Mesenchymal stem cell (in vitro differentiated cells and primary cell): ENCODE data around the gene AKAP7.

ENCODE experiments used
- DNase-seq: peaks from one replicate; pipeline ENCODE4 v3.0.0-alpha.2; 2013
- H2AFZ ChIP-seq: one replicate; pipeline ENCODE4 v1.6.1; 2013; ENCODE audit warnings: low read depth, mild to moderate bottlenecking, control low read depth, inconsistent platforms, low read length, moderate library complexity
- H2AK5ac ChIP-seq: 2 replicates; pipeline ENCODE4 v1.6.1; 2013; ENCODE audit warnings: low read length, moderate library complexity, mild to moderate bottlenecking, inconsistent platforms; ENCODE audit not compliant: severe bottlenecking
- H2BK120ac ChIP-seq: one replicate; pipeline ENCODE4 v1.6.1; 2013; ENCODE audit warnings: low read depth, mild to moderate bottlenecking, inconsistent platforms, low read length, moderate library complexity
- H2BK12ac ChIP-seq, 2 experiments: one replicate each; pipeline ENCODE4 v1.6.1; 2013; ENCODE audit warnings: inconsistent platforms in 2 of 2, low read length in 2 of 2, mild to moderate bottlenecking in 2 of 2, moderate library complexity in 2 of 2, control low read depth in 1 of 2
- H2BK15ac ChIP-seq: one replicate; pipeline ENCODE4 v1.6.1; 2013; ENCODE audit warnings: mild to moderate bottlenecking, low read depth, inconsistent platforms; ENCODE audit not compliant: poor library complexity, severe bottlenecking
- H2BK5ac ChIP-seq: 2 replicates; pipeline ENCODE4 v1.6.1; 2013; ENCODE audit warnings: low read depth, mild to moderate bottlenecking, low read length, control low read depth, inconsistent platforms; ENCODE audit not compliant: poor library complexity, severe bottlenecking
- H3K14ac ChIP-seq, 2 experiments: one replicate each; pipeline ENCODE4 v1.6.1; 2013; ENCODE audit warnings: inconsistent platforms in 2 of 2, low read length in 2 of 2, control low read depth in 1 of 2, mild to moderate bottlenecking in 1 of 2, moderate library complexity in 1 of 2
- H3K18ac ChIP-seq, 2 experiments: one replicate each; pipeline ENCODE4 v1.6.1; 2013; ENCODE audit warnings: inconsistent platforms in 2 of 2, low read length in 2 of 2, control low read depth in 1 of 2, low read depth in 1 of 2, mild to moderate bottlenecking in 1 of 2
- H3K23ac ChIP-seq, 2 experiments: one replicate each; pipeline ENCODE4 v1.6.1; 2013; ENCODE audit warnings: inconsistent platforms in 2 of 2, low read length in 2 of 2, mild to moderate bottlenecking in 2 of 2, moderate library complexity in 2 of 2, control low read depth in 1 of 2
- H3K27ac ChIP-seq: 2 replicates; pipeline ENCODE4 v1.5.1; 2013; ENCODE audit warnings: mild to moderate bottlenecking, moderate library complexity, low read length, control low read depth, inconsistent platforms; ENCODE audit not compliant: poor library complexity, severe bottlenecking
- H3K27me3 ChIP-seq, 2 experiments: 2 replicates each; pipeline versions ENCODE4 v1.6.1 to v1.7.0; 2013; ENCODE audit warnings: low read length in 2 of 2, mild to moderate bottlenecking in 2 of 2, moderate library complexity in 2 of 2, control low read depth in 1 of 2, inconsistent platforms in 1 of 2; ENCODE audit not compliant: control insufficient read depth in 1 of 2, insufficient read depth in 1 of 2
- H3K36me3 ChIP-seq, 2 experiments: 2 replicates each; pipeline versions ENCODE4 v1.6.1 to v1.7.0; 2013; ENCODE audit warnings: low read length in 2 of 2, control low read depth in 1 of 2, inconsistent platforms in 1 of 2, low read depth in 1 of 2, mild to moderate bottlenecking in 1 of 2; ENCODE audit not compliant: insufficient read depth in 2 of 2, control insufficient read depth in 1 of 2
- H3K4ac ChIP-seq, 2 experiments: one replicate each; pipeline ENCODE4 v1.6.1; 2013; ENCODE audit warnings: inconsistent platforms in 2 of 2, low read length in 2 of 2, mild to moderate bottlenecking in 2 of 2, moderate library complexity in 2 of 2, control low read depth in 1 of 2, low read depth in 1 of 2
- H3K4me1 ChIP-seq: 2 replicates; pipeline ENCODE4 v1.6.1; 2013; ENCODE audit warnings: low read depth, low read length, control low read depth; ENCODE audit not compliant: control insufficient read depth, insufficient read depth
- H3K4me2 ChIP-seq: 2 replicates; pipeline ENCODE4 v1.6.1; 2013; ENCODE audit warnings: low read length, mild to moderate bottlenecking, inconsistent platforms; ENCODE audit not compliant: poor library complexity, severe bottlenecking
- H3K4me3 ChIP-seq, 2 experiments: 2 replicates each; pipeline versions ENCODE4 v1.5.1 to v1.7.0; 2013; ENCODE audit warnings: low read length in 2 of 2, mild to moderate bottlenecking in 2 of 2, control low read depth in 1 of 2, low read depth in 1 of 2; ENCODE audit not compliant: insufficient read depth in 1 of 2
- H3K79me1 ChIP-seq: replicated peaks from 2 replicates; pipeline ENCODE4 v1.6.1; 2013; ENCODE audit warnings: mild to moderate bottlenecking, control low read depth, low read length, inconsistent platforms; ENCODE audit not compliant: poor library complexity, severe bottlenecking
- H3K9ac ChIP-seq: 2 replicates; pipeline ENCODE4 v1.7.0; 2013; ENCODE audit warnings: mild to moderate bottlenecking, low read length, moderate library complexity
- H3K9me3 ChIP-seq: 2 replicates; pipeline ENCODE4 v1.7.0; 2013; ENCODE audit warnings: mild to moderate bottlenecking, low read length; ENCODE audit not compliant: control insufficient read depth
- H4K8ac ChIP-seq: one replicate; pipeline ENCODE4 v1.6.1; 2013; ENCODE audit warnings: inconsistent platforms, mild to moderate bottlenecking, low read length, moderate library complexity
- H4K91ac ChIP-seq: one replicate; pipeline ENCODE4 v1.6.1; 2013; ENCODE audit warnings: mild to moderate bottlenecking, low read length, inconsistent platforms
- WGBS: methylation state at CpG from one replicate; pipeline ENCODE4 v1.1.7; 2013; ENCODE audit warnings: mixed read lengths; 5-methylcytosine and 5-hydroxymethylcytosine counted together

Gene AKAP7

DNA sequence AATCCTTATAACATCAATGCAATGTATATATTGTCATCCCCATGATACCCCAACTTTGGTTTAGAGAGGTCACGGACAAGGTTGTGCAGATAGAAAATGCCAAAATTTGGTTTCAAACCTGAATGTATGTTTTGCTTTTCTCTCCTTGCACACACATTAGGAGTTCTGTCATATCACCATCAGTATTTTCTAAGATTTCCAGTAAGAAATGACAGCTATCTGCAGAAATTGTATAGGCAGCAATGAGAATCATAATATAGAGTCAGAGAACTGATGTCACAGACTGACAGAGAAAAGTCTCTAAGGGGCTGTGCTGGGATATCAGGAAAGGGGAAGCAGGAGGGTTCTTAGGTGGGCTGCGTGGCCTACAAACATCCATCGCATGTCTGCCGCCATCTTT, 140.0 kb downstream of the AKAP7 start:
- no peak overlapping the region for H3K9ac ChIP-seq
- no peak overlapping the region for H2BK5ac ChIP-seq
- H3K36me3 ChIP-seq: no peaks in the 10 kb centered on the region
- H4K8ac ChIP-seq: no peak overlapping the region
- no peak overlapping the region for H3K18ac ChIP-seq
- no peak overlapping the region for H2BK15ac ChIP-seq
- H3K23ac ChIP-seq: no peak overlapping the region
- H3K4me3 ChIP-seq: no peak overlapping the region
- no peaks in the 10 kb centered on the region for H3K79me1 ChIP-seq
- no peak overlapping the region for H3K27ac ChIP-seq
- no peak overlapping the region for H3K4ac ChIP-seq
- no peak overlapping the region for H2AK5ac ChIP-seq
- no peak overlapping the region for H2BK120ac ChIP-seq
- no peak overlapping the region for H3K4me2 ChIP-seq
- H4K91ac ChIP-seq: no peak overlapping the region
- DNase-seq: no peak
- H2AFZ ChIP-seq: no peak overlapping the region
- 99% methylated on average over 3 of the region's 4 CpGs for WGBS
- no peak overlapping the region for H3K14ac ChIP-seq
- H3K27me3 ChIP-seq: no peaks in the 10 kb centered on the region
- H2BK12ac ChIP-seq: no peak overlapping the region
- no peaks in the 10 kb centered on the region for H3K4me1 ChIP-seq
- H3K9me3 ChIP-seq: peaks cover 6% of the 10 kb centered on the region

DNA sequence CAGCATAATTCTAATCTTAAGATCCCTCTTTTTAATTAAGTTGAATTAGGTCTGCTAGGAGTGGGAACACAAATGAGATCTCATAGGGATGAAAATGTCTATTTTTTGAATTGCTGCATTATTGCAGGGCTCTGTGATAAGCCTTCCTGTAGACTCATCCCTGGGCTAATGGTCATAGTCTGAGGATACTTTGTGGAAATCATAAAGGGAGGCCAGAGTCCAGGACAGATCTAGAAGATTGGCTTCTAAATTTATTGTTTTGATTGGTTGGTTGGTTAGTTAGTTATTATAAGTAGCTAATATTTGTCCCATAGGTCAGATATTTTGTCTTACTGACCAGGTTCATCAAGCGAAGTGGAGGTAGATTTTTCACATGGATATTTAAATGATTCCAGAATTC, 142.3 kb downstream of the AKAP7 start:
- Histone ChIP-seq H3K9ac (no peak overlapping the region), H3K4me2 (no peak overlapping the region), H3K23ac (no peak overlapping the region), H3K9me3 (no peaks in the 10 kb centered on the region), H2BK15ac (no peak overlapping the region), H3K18ac (no peak overlapping the region), H2AK5ac (no peak overlapping the region), H3K79me1 (no peaks in the 10 kb centered on the region), H2BK5ac (no peak overlapping the region), H3K27me3 (no peaks in the 10 kb centered on the region), H2AFZ (no peak overlapping the region), H3K36me3 (no peaks in the 10 kb centered on the region), H3K27ac (no peak overlapping the region), H4K8ac (no peak overlapping the region), H3K14ac (no peak overlapping the region), H3K4me1 (no peaks in the 10 kb centered on the region), H2BK120ac (no peak overlapping the region), H3K4me3 (no peak overlapping the region), H3K4ac (no peak overlapping the region), H2BK12ac (no peak overlapping the region), H4K91ac (no peak overlapping the region)
- no peak for DNase-seq
- no CpG with 5 or more reads among the region's 1 CpG for WGBS

GRCh38 chr6:131281471-131282270, 146.4 kb downstream of the AKAP7 start:
- Histone ChIP-seq H2AK5ac (no peak overlapping the region), H3K4ac (no peak overlapping the region), H3K23ac (no peak overlapping the region), H3K36me3 (no peaks in the 10 kb centered on the region), H2AFZ (no peak overlapping the region), H3K14ac (no peak overlapping the region), H4K8ac (no peak overlapping the region), H3K9me3 (no peaks in the 10 kb centered on the region), H3K27ac (no peak overlapping the region), H3K9ac (no peak overlapping the region), H2BK15ac (no peak overlapping the region), H2BK120ac (no peak overlapping the region), H3K27me3 (no peaks in the 10 kb centered on the region), H3K79me1 (no peaks in the 10 kb centered on the region), H3K4me1 (no peaks in the 10 kb centered on the region), H4K91ac (no peak overlapping the region), H2BK5ac (no peak overlapping the region), H3K4me3 (no peak overlapping the region), H3K18ac (no peak overlapping the region), H2BK12ac (no peak overlapping the region), H3K4me2 (no peak overlapping the region)
- peak; percentile 53 for DNase-seq
- 45% methylated on average over 16 of the region's 16 CpGs for WGBS

DNA sequence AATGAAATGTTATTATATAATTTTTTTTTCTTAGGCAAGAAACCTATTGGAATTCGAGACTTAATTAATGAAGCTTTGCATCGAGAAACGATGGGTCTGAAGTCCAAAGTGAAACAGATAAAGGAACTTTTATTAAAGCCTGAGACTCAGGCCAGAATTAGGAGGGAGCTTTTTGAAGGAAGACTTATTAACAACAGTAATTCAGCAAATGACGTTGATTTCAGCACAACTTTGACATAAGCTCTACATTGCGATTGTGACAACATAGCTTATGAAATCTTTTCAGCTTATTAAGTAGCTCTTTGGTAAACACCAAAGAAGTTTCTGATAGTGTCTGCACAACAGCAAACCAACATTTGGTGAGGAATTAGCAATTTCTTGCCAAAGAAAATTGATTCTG, 147.1 kb downstream of the AKAP7 start:
- no peaks in the 10 kb centered on the region for H3K4me1 ChIP-seq
- no peaks in the 10 kb centered on the region for H3K27me3 ChIP-seq
- no peak overlapping the region for H3K27ac ChIP-seq
- no peak overlapping the region for H4K91ac ChIP-seq
- no peaks in the 10 kb centered on the region for H3K36me3 ChIP-seq
- no peaks in the 10 kb centered on the region for H3K9me3 ChIP-seq
- no peak overlapping the region for H2BK12ac ChIP-seq
- no peak for DNase-seq
- H4K8ac ChIP-seq: no peak overlapping the region
- no peaks in the 10 kb centered on the region for H3K79me1 ChIP-seq
- no peak overlapping the region for H2BK15ac ChIP-seq
- H3K4ac ChIP-seq: no peak overlapping the region
- no peak overlapping the region for H3K4me3 ChIP-seq
- H3K23ac ChIP-seq: no peak overlapping the region
- 98% methylated on average over 4 of the region's 5 CpGs for WGBS
- no peak overlapping the region for H2BK5ac ChIP-seq
- no peak overlapping the region for H3K4me2 ChIP-seq
- no peak overlapping the region for H3K9ac ChIP-seq
- H3K14ac ChIP-seq: no peak overlapping the region
- H2AFZ ChIP-seq: no peak overlapping the region
- H2AK5ac ChIP-seq: no peak overlapping the region
- no peak overlapping the region for H3K18ac ChIP-seq
- no peak overlapping the region for H2BK120ac ChIP-seq
